Measurements from ENCODE around the gene GANC. TPM values are rescaled to one million over a fixed set of nuclear protein-coding genes. Genes with fewer than 3 reads are reported as not detected.
A peak's percentile ranks its signal among the peaks of the same experiment; 100 is the strongest.

GANC gene
- total RNA-seq, 2 experiments from 2014 or later: 28.3 to 32.1 TPM

DNA sequence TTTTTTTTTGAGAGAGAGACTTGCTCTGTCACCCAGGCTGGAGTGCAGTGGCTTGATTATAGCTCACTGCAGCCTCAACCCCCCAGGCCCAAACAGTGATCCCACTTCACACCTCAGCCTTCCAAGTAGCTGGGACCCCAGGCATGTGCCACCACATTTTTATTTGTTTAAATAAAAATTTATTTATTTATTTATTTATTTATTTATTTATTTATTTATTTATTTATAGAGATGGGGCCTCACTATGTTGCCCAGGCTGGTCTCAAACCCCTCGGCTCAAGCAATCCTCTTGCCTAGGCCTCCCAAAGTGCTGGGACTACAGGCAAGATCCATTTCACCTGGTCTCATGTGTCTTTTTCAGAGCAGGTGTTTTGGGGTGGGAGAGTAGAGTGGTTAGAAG is 101.8 kb downstream of the GANC start:
- Mint-ChIP-seq H3K27me3 (no peaks in the 10 kb centered on the region), H3K4me3 (no peak overlapping the region), H3K27ac (no peak overlapping the region), H3K4me1 (no peaks in the 10 kb centered on the region), H3K9me3 (peaks cover 3% of the 10 kb centered on the region), H3K36me3 (ENCODE audit: low read depth) (peaks cover 2% of the 10 kb centered on the region)
- POLR2A ChIA-PET: no interaction called here
- CTCF ChIA-PET: no interaction called here
- no peak for DNase-seq

DNA sequence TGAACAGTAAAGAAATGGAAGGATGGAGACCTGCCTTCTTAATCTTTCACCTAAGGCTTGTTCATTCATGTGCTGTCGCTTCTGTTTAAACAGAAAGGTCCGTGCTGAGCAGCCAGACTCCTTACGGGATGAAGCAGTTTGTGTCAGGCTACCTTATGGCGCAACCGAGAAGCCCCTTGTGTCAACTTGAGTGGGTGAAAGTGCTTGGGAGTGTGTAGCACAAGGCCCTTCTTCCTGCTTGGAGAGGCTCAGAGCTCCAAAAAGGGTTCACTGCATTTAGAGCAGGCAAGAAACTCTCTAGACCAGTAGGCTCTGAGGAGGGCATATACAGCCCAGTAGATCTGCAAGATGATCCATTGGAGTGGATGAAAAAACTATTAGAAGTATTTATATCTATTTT is 102.3 kb downstream of the GANC start:
- H3K27me3 Mint-ChIP-seq: no peaks in the 10 kb centered on the region
- peaks cover 2% of the 10 kb centered on the region for H3K36me3 Mint-ChIP-seq (ENCODE audit: low read depth)
- no peak overlapping the region for H3K27ac Mint-ChIP-seq
- CTCF ChIA-PET: no interaction called here
- POLR2A ChIA-PET: no interaction called here
- no peak overlapping the region for H3K4me3 Mint-ChIP-seq
- no peaks in the 10 kb centered on the region for H3K4me1 Mint-ChIP-seq
- DNase-seq: no peak
- H3K9me3 Mint-ChIP-seq: peaks cover 3% of the 10 kb centered on the region

DNA sequence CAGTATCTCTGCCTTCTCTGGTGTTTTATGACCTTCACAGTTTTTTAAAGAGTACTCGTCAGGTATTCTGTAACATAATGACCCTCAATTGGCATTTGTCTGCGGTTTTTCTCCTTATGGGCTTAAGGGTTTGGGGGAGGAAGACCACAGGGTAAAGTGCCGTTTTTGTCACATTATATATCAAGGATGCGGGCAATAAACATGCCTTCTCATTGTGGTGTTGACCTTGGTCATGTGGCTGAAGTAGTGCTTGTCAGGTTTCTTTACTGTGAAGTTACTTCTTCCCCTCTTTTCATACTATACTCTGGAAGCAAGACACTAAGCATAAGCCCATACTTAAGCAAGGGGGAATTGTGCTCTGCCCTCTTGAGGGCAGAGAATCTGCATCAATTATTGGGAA is 102.9 kb downstream of the GANC start:
- DNase-seq: no peak
- ChIA-PET CTCF (no interaction called here), POLR2A (no interaction called here)
- no peaks in the 10 kb centered on the region for H3K27me3 Mint-ChIP-seq
- no peaks in the 10 kb centered on the region for H3K4me1 Mint-ChIP-seq
- H3K36me3 Mint-ChIP-seq (ENCODE audit: low read depth): peaks cover 2% of the 10 kb centered on the region
- no peak overlapping the region for H3K27ac Mint-ChIP-seq
- peaks cover 3% of the 10 kb centered on the region for H3K9me3 Mint-ChIP-seq
- H3K4me3 Mint-ChIP-seq: no peak overlapping the region

DNA sequence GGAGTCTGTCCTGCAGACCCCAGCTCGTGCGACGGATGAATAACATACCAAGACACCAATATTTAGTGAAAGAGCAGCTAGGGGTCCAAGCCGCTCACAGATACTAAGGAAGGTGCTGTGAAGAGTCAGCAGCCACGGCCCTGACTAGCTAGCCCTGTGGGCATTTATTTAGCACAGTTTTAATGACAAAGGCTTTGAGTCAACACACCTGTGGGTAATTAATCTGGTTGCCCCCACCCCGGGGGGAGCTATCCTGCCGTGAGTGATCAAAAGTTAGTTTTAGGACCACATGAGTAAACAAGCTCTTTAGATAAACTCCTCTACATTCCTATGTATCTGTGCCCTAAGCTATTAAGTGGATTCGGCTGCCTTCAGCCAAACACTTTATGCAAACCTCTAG is 105.0 kb downstream of the GANC start:
- no peak for DNase-seq
- H3K36me3 Mint-ChIP-seq (ENCODE audit: low read depth): peaks cover 2% of the 10 kb centered on the region
- POLR2A ChIA-PET: no interaction called here
- H3K4me3 Mint-ChIP-seq: no peak overlapping the region
- H3K27ac Mint-ChIP-seq: no peak overlapping the region
- H3K27me3 Mint-ChIP-seq: no peaks in the 10 kb centered on the region
- CTCF ChIA-PET: interaction anchor here (1.4 kb wide), 1 partner anchor 24 kb away, joined by 3 read pairs; no protein-coding TSS in a partner anchor
- no peaks in the 10 kb centered on the region for H3K4me1 Mint-ChIP-seq
- H3K9me3 Mint-ChIP-seq: peaks cover 3% of the 10 kb centered on the region

DNA sequence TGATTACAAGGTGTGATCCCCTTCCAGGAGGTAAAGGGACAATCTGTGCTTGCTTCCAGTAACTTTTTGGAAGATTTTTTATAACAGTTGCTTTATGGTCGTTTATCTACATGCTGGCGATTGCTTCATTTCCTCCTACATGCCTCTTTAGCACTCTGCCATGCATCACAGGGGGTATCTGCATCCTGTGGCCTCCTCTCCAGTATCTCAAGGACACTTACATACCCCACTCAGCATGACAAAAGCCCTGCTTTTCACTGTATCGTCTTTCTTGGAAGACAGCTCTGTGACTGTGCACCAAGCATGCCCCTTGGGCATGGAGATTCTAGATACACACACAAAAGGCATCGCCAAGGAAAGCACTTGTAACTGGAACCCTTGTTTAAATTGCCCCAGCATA is 111.6 kb downstream of the GANC start:
- no peaks in the 10 kb centered on the region for H3K4me1 Mint-ChIP-seq
- H3K4me3 Mint-ChIP-seq: no peak overlapping the region

DNA sequence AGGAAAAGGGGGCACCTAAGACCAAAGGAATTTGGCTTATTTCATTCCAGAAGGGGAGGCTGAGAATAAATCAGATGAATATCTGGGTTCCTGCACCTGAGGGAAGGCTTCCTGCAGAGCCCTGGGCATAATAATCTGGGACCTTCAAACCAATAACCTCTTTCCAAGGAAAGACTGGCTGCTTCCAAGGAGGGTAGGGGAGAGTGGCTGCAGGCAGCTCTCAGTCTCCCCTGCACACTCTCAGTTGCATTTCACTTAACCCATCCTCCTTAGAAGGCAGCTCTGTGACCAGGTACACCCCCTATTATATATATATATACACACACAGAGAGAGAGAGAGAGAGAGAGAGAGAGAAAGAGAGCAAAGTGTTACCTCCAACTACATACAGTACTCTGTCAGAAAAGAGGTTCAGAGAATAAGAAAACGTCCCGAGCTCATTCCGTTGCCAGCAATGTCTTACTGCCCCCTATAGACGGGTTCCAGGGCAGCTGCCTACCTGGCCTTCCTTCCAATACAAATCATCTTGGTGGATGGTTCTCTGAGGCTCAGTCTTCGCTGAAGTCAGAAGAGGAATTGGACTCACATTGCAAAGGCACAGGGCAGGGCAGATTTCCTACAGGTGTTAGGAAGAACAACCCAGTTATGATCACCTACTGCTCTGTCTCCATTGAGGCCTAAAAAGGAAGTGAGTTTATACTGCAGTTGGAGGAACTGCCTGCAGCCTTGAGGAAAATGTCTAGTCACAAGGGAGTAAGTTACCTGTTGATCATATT is 112.4 kb downstream of the GANC start:
- H3K36me3 Mint-ChIP-seq (ENCODE audit: low read depth): no peaks in the 10 kb centered on the region
- no peaks in the 10 kb centered on the region for H3K9me3 Mint-ChIP-seq
- no peak overlapping the region for H3K27ac Mint-ChIP-seq
- no peaks in the 10 kb centered on the region for H3K27me3 Mint-ChIP-seq
- no peak overlapping the region for H3K4me3 Mint-ChIP-seq
- POLR2A ChIA-PET: no interaction called here
- H3K4me1 Mint-ChIP-seq: no peaks in the 10 kb centered on the region
- DNase-seq: peak; percentile 45
- CTCF ChIA-PET: interaction anchor here (0.6 to 1.4 kb wide), 5 partner anchors 12 to 90 kb away, joined by 3 to 4 read pairs (median 3); no protein-coding TSS in a partner anchor

More for the DNA sequence above, 111.6 kb downstream of the GANC start:
- no peaks in the 10 kb centered on the region for H3K9me3 Mint-ChIP-seq
- CTCF ChIA-PET: interaction anchor here (0.7 to 1.4 kb wide), 4 partner anchors 15 to 25 kb away, joined by 3 to 4 read pairs (median 3); no protein-coding TSS in a partner anchor
- DNase-seq: no peak
- no peaks in the 10 kb centered on the region for H3K27me3 Mint-ChIP-seq
- POLR2A ChIA-PET: no interaction called here
- no peaks in the 10 kb centered on the region for H3K36me3 Mint-ChIP-seq (ENCODE audit: low read depth)
- H3K27ac Mint-ChIP-seq: no peak overlapping the region

DNA sequence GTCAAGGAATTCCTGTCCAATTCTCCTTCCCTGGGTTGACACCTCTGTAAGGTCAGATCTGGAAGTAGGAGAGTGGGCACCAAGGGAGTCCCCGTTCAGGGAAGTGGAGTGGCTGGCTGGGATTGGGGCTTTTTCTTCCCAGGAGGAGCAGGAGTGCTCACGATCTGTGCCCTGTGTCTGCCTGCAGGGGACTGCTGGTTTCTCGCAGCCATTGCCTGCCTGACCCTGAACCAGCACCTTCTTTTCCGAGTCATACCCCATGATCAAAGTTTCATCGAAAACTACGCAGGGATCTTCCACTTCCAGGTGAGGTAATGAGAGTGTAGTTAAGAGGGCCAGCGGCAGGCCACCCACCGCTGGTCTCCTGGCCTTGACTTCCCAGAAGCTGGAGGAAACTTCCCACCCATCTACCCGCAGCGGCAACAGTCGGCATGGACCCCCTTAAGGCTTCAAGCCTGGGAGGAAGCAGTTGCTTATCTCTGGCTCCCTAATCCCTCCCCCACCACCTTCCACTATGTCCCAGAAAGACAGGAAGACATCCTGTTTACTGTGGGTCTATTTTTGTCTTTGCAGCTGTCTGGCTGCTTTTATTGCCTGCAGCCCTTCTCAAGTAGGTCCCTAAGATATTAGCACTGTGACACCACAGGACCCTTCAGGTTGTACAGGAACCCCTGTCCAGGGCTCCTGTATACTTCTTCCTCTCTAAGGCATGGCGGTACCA is 113.1 kb downstream of the GANC start:
- H3K27me3 Mint-ChIP-seq: no peaks in the 10 kb centered on the region
- POLR2A ChIA-PET: no interaction called here
- H3K27ac Mint-ChIP-seq: no peak overlapping the region
- H3K36me3 Mint-ChIP-seq (ENCODE audit: low read depth): no peaks in the 10 kb centered on the region
- no peak overlapping the region for H3K4me3 Mint-ChIP-seq
- no peaks in the 10 kb centered on the region for H3K9me3 Mint-ChIP-seq
- no peak for DNase-seq
- CTCF ChIA-PET: interaction anchor here (0.6 kb wide), 1 partner anchor 90 kb away, joined by 3 read pairs; no protein-coding TSS in a partner anchor
- no peaks in the 10 kb centered on the region for H3K4me1 Mint-ChIP-seq

DNA sequence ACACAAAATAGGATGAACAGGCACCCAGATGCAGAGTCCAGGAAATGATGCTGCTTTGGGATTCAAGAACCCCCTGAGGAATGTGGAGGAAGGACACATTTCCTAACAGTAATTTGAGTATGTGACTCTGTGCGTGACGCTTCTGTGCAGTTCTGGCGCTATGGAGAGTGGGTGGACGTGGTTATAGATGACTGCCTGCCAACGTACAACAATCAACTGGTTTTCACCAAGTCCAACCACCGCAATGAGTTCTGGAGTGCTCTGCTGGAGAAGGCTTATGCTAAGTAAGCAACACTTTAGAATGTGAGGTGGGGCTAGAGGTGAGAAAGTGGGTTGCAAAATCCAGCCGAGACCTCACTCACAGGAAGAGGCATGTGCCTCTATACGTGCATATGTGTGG is 114.6 kb downstream of the GANC start:
- Mint-ChIP-seq H3K36me3 (ENCODE audit: low read depth) (no peaks in the 10 kb centered on the region), H3K27me3 (no peaks in the 10 kb centered on the region), H3K9me3 (no peaks in the 10 kb centered on the region), H3K4me1 (no peaks in the 10 kb centered on the region), H3K27ac (no peak overlapping the region), H3K4me3 (no peak overlapping the region)
- DNase-seq: no peak
- ChIA-PET POLR2A (no interaction called here), CTCF (interaction anchor here (0.9 to 1.3 kb wide), 3 partner anchors 12 to 20 kb away, joined by 3 to 4 read pairs (median 4); no protein-coding TSS in a partner anchor)

DNA sequence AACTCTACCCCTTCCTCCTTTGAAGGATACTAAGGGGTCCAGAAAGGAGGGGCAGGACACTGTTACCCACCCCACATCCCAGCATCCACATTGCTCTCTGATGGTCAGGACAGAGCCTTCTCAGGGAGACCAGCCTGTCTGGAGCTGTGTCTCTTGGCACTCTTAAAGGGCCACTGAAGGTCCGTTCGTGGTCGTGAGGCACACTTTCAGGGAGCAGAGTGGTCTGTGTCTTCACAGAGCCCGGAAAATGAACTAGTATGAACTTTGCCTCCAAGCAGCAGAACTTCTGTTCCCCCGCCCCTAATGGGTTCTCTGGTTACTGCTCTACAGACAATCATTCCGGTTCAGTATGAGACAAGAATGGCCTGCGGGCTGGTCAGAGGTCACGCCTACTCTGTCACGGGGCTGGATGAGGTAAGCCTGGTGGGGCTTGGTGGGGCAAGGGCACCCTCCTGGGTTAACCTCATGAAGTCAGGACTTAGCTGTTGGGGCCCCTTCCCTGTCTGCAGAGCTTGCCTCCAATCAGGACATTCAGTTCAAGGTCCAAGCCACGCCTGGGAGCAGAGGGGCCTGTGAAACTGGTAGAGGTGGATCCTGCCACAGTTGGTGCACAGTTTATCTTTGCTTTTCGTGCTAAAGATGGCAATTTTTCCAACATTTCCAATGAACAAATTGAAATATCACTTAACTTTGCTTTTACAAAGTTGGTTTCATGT is 119.5 kb downstream of the GANC start:
- CTCF ChIA-PET: interaction anchor here (0.6 kb wide), 1 partner anchor 26 kb away, joined by 4 read pairs; no protein-coding TSS in a partner anchor
- DNase-seq: no peak
- Mint-ChIP-seq H3K9me3 (no peaks in the 10 kb centered on the region), H3K36me3 (ENCODE audit: low read depth) (no peaks in the 10 kb centered on the region), H3K4me3 (no peak overlapping the region), H3K27ac (no peak overlapping the region), H3K4me1 (no peaks in the 10 kb centered on the region), H3K27me3 (no peaks in the 10 kb centered on the region)
- POLR2A ChIA-PET: no interaction called here

DNA sequence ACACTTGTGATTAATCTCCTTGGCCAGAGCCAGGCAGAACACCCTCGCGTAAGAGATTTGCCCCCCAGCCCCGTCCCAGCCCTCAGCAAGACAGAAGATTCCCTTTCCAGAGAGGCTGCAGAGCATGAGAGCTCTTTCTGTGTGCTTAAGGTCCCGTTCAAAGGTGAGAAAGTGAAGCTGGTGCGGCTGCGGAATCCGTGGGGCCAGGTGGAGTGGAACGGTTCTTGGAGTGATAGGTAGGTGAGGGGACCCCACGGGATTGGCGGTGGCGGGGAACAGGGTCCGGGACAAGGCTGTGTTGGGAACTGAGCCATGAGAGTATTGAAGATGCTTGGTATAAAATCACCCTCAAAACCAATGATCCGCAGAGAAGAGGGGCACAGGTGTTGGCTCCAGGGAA is 121.1 kb downstream of the GANC start:
- Mint-ChIP-seq H3K9me3 (no peaks in the 10 kb centered on the region), H3K27ac (no peak overlapping the region), H3K4me1 (no peaks in the 10 kb centered on the region), H3K36me3 (ENCODE audit: low read depth) (no peaks in the 10 kb centered on the region), H3K4me3 (no peak overlapping the region), H3K27me3 (no peaks in the 10 kb centered on the region)
- no peak for DNase-seq
- POLR2A ChIA-PET: no interaction called here
- CTCF ChIA-PET: no interaction called here

DNA sequence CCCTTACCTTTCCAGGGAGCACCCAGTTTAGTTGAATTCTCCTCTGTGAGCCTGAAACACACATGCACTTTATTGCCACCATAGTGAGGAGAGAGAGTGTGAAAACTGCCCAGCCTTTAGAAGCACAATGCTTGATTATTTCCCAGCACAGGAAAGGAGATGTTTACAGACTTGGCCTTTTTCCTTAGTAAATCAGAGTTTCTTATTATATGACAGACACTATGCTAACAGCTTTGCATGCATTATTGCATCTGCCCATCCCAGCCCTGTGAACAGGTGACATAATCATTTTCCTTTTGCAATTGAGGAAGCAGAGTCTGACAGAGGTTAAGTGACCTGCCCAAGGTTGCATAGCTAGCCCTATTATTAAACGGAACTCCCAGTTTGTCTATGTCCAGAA is 122.8 kb downstream of the GANC start:
- DNase-seq: no peak
- Mint-ChIP-seq H3K27ac (no peak overlapping the region), H3K9me3 (no peaks in the 10 kb centered on the region), H3K4me1 (no peaks in the 10 kb centered on the region), H3K27me3 (no peaks in the 10 kb centered on the region), H3K4me3 (no peak overlapping the region), H3K36me3 (ENCODE audit: low read depth) (peaks cover 2% of the 10 kb centered on the region)
- CTCF ChIA-PET: no interaction called here
- POLR2A ChIA-PET: interaction anchor here (0.6 kb wide), 1 partner anchor 528 kb away, joined by 6 read pairs; no protein-coding TSS in a partner anchor

DNA sequence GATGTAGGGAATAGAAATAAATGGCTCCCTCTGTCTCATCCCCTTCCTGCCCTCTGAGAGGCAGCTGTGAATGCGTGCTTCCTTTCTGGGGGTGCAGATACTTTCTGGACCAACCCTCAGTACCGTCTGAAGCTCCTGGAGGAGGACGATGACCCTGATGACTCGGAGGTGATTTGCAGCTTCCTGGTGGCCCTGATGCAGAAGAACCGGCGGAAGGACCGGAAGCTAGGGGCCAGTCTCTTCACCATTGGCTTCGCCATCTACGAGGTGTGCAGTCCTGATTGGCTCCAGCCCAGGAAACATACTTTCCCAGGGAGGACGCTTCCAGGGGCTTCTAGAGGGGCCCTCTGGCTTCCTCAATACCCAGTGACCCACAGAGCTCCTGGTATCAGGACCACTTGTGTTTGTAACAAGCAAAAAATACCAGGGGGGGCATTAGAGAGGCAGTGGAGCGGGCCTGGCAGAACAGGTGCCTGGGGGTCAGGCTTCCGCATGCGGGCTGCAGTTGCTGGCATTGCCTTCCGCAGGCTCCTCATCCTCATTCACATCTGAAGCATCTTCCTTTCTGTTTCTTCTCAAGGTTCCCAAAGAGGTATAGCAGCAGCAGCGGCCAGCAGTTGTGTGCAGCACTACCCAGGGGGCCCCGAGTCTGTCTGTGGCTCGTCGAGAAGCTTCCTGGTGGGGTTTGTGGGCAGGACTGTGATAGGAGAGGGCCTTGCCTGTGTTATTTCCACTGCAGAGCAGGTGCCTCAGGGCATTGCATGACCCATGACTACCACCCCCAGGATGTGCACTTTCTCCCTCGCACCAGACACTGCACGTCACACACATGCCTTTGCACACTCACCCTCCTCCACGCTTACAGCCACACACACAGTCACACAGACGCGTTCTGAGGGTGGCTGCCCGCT is 128.8 kb downstream of the GANC start:
- Mint-ChIP-seq H3K27ac (peak overlapping the region; percentile 60), H3K36me3 (ENCODE audit: low read depth) (peaks cover 2% of the 10 kb centered on the region), H3K9me3 (no peaks in the 10 kb centered on the region), H3K27me3 (no peaks in the 10 kb centered on the region), H3K4me1 (peaks cover 8% of the 10 kb centered on the region), H3K4me3 (peak overlapping the region; percentile 53)
- CTCF ChIA-PET: interaction anchor here (0.7 to 0.9 kb wide), 2 partner anchors 25 to 200 kb away, joined by 3 read pairs; no protein-coding TSS in a partner anchor
- POLR2A ChIA-PET: no interaction called here
- no peak for DNase-seq
